HG03432 (cell line): ENCODE results near the gene THSD7B.

ENCODE experiments used
- ATAC-seq: cut with Tn5 transposase; IDR thresholded peaks from one replicate; pipeline ENCODE4 v1.9.1; 2021; ENCODE audit warnings: mild to moderate bottlenecking, moderate library complexity; ENCODE audit not compliant: unreplicated experiment

THSD7B gene

DNA sequence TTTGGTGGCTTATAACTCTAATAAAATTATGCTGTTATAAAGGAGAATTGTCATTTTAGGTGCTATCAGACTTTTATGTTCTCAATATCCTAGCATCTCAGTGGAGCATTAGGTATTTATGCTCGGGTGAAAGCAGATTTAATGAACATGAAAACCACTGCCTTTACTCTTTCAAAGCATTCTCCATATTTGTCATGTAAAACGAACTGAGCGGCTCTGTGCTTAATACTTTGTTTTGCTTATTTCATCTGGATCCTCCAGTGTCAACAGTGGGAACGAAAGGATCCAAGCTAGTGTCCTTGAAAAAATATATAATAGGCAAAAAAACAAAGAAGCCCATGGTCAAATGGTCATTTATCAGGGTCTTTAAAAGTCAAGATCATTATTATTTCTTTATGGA is 53.5 kb downstream of the THSD7B start:
- no peak for ATAC-seq

DNA sequence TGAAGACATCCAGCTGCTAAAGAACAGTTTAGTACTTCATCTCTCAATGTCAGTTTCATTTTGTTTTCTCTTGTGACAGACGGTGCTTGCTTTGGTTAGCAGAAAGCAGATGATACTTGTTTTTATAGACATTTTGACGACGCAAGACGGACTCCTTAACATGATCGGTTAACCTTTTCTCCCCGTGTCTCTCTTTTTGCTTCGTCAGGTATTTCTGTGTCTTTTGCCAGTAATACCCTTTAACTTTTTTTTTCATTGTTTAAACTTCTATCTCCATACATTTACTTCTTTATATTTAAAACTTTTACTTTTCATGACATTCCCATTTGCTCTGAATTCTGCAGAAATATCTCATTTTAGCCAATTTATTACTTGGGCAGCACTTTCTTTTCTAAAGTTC is 57.9 kb downstream of the THSD7B start:
- no peak for ATAC-seq

DNA sequence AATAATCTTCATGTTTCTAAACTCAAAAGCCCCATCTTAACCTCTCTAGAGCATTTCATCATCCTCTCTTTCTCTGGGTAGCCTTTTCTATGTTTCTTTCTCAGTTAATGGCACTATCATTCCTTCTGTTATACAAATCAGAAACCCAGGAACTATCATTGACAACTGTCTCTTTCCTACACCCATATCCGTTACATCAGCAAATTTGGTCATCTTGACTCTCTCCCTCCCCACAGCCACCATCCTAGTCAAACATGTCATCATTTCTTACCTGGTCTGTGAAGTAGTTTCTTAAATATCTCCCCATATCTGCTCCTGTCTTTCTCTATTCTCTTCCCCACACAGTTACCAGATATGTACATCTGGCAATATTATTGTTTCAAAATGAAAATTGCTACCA is 62.8 kb downstream of the THSD7B start:
- no peak for ATAC-seq

DNA sequence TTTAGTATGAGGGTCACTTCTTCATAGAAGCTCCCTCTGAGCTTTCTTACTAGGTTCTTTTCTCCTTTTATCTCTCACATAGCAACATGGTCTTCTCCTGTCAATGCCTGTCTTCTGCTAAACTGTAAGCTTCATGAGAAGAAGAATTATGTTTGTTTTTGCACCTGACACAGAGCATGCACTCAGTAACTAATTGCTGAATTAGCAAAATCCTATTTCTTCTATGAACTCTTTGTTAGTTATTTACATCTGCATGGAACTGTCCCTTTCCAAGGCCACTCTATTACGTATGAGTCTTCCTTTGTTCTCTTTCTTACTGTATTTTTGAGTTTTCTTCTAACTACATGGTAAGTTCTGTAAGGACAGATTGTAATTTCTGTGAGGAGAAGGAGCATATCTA is 63.4 kb downstream of the THSD7B start:
- no peak for ATAC-seq

DNA sequence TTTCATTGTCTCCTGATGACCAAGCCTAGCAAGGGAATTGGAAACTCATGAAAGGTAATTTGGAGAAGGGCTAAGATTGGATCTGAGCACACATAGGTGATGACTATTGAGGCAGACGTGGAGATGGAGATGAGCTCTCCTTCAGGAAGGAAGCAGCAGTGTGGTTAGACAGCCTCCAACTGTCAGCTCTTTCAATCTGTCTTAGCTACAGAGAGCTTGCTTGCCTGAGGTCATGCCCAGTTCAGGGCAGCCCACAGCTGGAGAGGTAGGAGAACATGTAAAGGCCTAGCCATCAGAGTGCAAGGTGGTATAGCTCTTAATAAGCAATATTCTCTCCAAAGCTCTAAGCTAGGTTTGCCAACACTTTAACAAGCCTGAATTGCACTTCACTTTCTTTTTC is 79.2 kb downstream of the THSD7B start:
- ATAC-seq, result no peak

DNA sequence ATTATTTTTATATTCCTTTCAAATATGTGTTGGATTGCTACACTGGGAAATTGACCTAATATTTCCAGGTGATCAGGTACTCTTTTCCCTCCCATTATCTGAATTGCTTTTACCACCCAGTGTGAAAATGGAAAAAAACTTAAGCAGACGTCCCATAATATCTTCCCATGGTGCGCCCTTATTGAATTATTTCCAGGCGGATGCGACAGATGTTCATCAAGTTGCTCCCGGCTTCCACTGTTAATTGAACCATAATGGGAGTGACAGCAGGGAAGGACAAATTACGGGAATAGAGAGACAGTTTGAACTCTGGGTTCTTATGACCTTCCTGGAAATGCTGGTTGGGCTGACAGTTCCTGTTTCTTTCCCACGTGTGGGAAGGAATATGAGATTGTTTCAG is 93.3 kb downstream of the THSD7B start:
- ATAC-seq, result no peak

DNA sequence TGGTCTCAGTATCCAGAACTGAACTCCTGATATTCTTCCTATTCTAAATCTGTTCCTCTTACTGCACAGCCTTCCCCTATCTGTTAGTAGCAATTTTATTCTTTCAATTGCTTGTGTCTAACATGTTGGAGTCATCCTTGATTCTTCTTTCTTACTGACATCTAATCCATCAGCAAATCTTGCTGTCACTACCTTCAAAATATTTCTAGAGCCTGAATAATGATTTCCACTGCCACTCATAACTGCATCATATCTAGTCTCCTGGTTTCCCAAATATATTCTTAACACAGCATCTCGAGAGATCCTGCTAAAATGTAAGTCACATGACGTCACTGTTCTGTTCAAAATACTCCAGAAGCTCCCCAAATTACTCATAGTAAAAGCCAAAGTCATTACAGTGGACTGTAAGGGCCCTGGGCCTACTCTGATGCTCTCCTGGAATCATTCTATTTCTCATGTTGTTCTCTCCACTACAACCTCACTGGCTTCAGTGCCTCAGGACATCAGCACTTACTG is 95.2 kb downstream of the THSD7B start:
- ATAC-seq, result no peak

DNA sequence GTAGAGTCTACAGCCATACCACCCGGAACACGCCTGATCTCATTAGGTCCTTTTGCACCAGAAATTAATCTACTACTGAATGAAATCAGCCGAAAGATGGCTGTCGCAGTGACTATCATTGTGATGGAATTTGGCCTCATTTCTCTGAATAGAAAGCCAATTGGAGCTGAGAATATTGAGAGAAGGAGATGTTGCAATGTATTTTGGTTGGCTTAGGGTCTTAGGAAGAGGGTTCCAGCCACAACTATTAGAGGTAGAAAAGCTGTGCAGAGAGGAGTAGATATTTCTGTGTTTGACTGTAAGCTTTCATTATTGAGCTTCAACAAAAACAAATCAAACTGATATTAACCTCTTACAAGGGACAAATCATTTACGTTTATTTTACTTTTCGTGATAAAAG is 98.1 kb downstream of the THSD7B start:
- ATAC-seq, result no peak

DNA sequence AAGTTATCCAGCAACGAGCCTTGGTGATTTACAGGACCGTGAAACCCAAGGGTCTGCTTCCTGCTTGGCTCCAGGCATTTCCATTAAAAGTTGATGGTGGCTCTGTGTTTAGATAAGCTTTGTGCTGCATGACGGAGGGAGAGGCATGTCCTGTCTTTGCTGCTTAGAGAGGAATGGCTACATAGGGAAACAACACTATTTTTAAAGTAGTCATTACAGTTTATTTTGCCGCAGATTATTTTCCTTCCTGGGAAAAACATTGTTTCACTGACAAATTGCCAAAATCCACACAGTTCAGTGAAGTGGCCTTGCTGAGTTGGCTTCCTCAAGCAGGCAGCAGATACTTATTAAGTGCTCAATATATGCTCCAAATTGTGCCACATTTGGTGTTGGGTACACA is 98.5 kb downstream of the THSD7B start:
- no peak for ATAC-seq

DNA sequence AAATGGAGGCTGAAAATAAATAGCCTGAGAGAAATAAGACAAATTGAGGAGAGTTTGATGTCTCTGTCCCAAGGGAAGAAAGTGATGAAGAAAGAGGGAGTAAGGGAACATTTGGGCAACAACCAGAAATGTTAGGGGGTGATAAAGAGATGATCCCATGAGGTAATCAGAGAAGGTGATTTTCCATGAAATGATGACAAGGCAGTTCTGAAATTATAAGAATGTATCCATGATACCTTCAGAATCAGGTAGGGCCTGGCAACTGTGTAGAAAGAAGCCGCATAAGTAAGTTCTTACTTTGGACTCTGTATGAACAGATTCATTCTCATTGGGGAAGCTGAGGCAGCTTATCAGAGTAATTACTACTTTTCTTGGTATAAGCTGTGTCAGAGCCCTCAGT is 106.1 kb downstream of the THSD7B start:
- ATAC-seq, result no peak

DNA sequence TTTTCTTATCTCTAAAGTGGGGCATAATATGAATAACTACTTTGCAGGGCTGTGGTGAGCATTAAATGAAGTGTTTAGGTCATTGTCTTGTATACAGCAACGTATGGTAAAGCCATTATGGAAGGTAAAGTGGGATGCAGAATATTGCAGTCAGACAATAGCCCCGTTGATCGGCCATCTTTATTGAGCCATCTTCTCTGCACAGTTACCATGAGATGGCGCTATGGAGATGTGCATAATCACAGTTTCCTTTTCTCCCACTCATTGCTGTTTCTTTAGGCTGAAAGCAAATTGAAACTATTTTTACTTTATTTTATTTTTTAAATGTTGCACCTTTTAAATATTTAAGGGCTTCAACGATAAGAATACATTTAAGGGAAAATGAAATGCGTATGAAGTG is 108.9 kb downstream of the THSD7B start:
- ATAC-seq, result peak; percentile 57

DNA sequence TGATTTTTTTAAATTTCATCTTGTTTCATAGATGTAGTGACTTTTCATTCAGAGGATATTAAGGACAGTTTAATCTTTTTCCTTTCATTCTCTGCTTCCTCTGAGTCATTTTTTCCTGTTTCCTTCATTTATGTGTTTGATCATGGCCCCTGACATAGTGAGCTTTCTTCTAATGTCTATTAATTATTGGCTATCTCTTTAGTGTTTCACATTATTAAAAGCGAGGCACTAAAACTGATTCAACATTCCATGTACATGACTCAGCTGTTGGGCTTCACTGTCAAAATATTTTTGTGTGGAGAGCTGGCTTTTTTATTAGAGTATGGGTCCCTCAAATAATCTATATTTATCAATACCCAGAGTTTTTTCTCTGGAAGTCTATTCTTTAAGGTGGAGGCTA is 125.8 kb downstream of the THSD7B start:
- no peak for ATAC-seq

DNA sequence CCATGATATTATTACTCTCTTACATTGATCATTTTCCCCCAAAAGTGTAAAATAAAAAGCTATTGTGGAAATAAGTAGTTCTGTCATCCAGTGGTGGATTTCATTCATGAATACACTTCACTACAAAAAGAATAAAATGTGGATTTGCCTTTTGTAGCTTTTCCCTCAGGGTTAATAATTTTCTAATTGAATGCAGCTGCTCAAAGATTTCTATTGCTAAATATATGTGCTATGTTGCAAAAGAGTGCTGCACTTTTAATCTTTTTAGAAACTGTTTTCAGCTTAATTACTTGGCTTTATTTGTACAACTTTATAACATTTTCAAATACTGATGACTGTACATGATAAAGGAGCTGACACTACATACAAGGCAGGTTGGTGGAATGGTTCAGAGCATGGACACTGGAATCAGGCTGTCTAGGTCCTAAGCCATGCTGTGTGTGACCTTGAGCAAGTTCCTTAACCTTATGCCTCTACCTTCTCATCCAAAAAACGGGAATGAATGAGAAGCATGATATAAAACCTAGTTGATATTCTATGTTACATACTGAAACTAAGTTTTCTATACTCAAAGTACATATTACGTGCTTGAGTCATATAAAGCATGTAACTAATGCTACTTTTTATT is 128.8 kb downstream of the THSD7B start:
- no peak for ATAC-seq

DNA sequence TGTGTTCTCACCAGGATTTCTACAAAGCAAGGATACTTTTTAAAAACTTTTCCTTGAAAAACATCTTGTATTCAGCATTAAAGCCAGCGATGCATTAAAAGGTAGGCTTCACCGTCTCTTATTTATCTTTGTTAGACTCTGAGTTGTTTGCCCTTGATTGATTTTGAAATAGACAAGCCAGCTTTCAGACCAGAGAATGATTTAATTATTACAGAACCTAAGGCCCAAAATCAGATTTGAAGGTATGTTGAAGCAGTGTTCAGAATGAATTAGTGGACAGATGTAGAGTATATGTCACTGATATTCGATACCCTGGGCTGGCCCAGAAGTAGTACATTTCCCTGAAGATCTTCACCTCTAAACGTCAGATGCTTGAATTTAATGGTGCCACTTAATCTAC is 136.4 kb downstream of the THSD7B start:
- ATAC-seq, result no peak

DNA sequence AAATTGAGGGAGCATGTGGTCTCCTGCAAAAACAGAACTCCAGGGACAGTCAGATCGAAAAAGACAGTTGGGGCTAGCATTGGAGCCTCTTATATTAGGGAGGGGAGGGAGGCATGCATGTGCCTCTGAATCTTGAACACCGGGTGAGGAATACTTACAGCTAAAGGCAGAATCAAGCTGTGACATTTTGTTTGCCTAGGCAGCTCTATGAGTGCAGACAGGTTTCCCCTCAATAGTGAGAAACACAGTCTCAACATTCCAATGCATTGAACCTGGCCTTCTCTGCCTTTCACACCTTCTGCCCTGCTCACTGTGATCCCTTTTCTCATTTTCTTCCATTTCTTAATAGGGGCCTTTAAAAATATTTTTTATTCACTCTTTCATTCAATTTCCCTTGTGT is 140.4 kb downstream of the THSD7B start:
- ATAC-seq, result no peak

DNA sequence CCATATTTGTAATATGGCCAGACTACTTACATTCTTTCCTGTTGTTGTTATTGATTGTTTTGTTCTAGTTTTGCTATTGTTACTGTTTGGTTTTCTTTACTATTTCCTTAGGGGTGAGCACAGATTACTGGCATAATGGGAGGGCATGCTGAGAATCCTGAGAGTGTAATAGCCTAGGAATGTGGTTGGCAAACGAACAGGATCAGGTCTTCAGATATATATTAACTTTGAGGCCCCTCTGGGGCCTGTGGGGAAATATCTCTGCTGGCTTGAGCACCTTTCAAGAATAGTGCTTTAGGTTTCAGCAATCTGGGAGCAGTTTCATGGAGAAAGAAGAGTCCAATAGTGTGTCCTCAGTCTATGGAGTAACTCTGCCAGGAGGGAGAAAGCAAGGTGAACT is 144.4 kb downstream of the THSD7B start:
- ATAC-seq, result no peak

DNA sequence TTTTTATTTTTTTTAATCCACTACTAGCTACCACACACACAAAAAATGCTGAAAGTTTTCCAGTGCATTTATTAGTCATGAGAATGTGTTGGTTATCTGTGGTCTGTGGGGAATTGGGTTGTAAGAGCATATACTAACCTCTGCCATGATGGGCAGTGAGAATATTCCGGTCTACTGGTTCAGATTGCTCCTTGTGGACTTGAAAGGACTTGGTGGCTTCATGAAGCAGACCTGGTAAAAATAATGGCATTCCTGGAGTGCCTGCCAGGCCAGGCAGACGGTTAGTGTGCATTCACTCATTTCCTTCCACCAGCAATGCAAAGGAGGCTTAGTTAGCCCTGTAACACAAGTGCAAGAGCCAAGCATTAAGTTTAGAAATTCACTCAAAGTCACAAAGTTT is 150.8 kb downstream of the THSD7B start:
- no peak for ATAC-seq

DNA sequence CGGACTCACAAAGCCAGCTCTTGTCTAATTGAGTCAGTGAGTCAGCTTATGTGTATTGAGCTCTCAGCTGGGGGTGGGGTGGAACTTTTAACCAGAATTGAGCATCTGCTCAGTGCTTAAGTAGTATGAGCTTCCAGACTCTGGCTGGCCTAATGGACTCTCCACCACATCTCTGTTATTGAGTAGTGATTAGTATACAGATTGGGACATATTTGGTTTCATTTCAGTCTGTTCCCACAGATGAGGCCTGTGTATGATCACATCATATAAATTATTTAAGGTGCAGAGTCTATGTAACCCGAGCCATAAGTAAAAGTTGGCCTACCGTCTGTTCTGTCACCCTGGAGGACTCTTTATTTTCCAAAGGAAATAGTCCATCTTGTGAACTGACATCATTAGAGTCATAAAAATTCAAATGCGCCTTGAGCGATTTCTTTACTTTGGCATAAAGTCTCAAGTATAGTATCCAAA is 152.1 kb downstream of the THSD7B start:
- no peak for ATAC-seq

DNA sequence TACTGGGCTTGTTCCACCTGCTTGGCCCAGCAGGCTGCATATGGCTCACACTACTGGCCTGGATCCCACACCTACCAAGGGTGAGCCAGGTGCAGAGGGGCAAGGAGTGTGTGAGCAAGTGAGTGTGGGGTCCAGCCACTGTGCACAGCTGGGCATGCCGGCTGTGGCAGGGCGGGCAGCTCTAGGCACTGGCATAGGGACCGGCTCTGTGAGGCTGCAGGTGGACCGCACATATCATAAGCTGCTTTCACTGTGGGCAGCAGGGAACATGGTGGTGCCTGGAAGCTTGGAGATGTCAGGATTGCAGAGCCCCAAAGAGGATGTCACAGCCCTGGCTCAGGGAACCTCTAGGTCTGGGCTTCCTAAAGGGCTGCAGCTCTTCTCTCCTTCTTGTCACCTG is 154.3 kb downstream of the THSD7B start:
- no peak for ATAC-seq

DNA sequence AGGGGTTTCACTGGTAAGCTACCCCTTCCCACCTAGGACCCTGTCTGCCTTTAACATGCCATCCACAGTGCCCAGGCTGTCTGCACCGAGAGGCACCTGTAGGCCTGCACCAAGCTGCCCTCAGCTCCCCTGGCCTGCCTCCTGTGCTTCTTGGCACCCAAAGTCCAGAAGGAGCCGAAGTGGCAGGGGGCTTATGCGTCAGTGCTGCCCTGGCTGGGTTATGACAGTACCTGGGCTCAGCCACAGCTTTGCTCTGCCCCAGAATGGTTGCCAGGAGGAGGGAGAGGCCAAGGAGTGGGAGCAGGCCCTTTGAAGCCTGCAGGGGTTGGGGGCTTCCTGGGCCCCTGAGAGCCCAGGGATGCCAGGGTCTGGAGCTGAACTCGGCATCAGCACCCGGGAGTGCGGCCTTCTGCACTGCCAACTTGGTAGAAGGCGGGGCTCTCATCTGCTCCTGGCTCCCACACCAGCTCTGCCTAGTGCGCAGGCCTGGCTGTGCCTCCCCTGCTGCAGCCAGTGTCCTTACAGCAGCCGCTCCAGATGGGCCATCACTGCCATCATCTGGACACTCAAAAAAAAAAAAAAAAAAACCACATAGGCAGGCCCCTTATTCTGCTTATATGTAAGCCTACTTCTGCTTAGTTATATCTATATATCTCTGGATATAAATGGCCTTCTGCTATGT is 155.4 kb downstream of the THSD7B start:
- no peak for ATAC-seq

DNA sequence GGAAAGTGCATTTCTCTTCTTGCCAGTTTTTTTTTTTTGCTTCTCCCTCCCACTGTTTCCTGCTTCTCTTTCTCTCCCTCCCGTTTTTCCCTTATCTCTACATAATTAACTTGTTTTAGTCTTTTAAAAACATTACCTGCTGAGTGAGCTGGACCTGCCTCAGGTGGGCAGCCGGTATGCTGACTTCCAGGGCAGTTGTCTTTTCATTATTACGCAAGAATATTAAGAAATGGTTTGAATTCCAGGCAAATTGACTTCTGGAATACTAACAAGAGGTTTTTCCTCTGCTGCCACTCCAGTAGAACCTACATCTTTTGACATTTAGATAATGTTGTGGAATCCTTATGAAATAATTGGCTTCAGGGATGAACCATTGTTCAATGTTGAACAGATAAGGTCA is 161.8 kb downstream of the THSD7B start:
- no peak for ATAC-seq

DNA sequence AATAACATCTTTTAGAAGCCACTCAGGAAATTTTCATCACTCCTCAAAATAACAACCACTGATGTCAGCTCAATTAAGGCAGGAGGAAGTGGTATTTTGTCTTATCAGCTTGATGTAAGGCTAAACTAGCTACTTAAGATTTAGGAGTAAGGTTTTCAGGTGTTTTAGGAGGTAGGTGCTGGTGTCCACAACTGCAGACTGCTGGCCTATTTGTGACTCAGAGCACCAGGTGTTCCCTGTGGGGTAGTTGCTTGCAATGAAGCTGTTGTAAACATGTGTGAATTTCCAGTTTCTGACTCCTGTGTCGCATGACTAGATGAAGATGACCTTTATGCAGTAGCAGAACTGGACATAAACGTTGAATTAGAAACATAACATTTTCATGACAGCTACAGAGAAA is 164.2 kb downstream of the THSD7B start:
- no peak for ATAC-seq

DNA sequence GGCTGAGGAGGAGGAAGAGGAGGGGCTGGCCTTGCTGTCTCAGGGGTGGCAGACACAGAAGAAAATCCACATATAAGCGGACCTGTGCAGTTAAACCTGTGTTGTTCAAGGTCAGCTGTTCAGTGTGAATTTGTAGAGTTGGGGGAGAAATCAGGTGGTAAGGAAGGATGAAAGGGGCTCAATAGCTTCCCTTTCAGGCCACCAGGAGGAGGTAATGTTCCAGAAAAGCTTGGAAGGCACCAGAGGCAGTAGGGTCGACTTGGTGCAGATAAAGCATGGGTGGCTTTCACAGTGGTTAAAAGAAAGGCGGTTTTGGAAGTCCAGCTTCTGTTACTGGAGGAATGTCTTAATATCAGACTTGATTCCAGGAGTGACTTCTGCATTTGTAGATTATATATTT is 167.4 kb downstream of the THSD7B start:
- ATAC-seq, result no peak
